ENCODE measurements around the gene ARPP19. TPM values are rescaled to one million over a fixed set of nuclear protein-coding genes. Genes with fewer than 3 reads are reported as not detected.

ARPP19 gene
- polyA plus RNA-seq, 3 donors: 26.2 to 48.3 (median 44.4) TPM

DNA sequence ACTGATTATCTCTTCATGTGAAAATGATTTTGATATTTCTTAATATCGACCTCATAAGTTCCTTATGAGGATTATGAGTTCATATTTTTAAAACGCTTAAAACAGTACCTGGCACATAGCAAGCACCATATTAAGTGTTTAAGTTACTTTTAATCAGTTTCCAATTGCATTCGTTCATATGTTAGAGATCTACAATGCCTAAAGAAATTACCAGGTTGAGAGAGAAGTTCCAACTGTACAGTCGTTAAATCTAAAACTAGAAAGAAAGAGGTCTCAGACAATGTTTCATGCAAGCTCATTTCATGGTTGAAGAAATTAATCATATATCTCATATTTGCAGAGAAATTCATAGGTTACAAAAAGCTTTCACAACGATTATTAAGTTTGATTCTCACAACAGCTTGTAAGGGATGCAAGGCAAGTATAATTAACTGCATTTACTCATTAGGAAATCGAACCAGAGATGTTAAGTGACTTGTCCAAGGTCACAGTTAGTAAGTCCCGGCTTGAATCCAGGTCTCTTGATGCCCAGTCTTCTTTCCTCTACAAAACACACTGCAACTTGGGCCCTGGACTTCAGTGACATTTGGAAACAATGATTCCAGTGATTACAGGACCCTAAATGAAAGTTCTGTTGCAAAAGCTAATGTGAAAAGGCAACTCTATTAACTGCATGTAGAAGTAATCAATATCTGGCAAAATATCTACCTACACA, 41.5 kb downstream of the ARPP19 start:
- no peak for DNase-seq
- Histone ChIP-seq H4K20me1 (ENCODE audit: insufficient read depth, low read length) (peaks cover 51% of the 10 kb centered on the region), H3K79me2 (ENCODE audit: insufficient read depth, low read length) (peaks cover 63% of the 10 kb centered on the region), H3K9ac (ENCODE audit: insufficient read depth, low read length, poor library complexity, severe bottlenecking) (no peak overlapping the region), H3K27ac (ENCODE audit: low read depth in 1 of 2, low read length in 2 of 2) (peak overlapping the region in 1 of 2 donors; percentile 86), H3K4me2 (replicated peaks; ENCODE audit: extremely low read depth, low read length, poor library complexity, severe bottlenecking) (peak overlapping the region; percentile 95), H3K4me1 (ENCODE audit: control insufficient read depth in 1 of 2, insufficient read depth in 2 of 2, low read length in 2 of 2) (peaks cover 37 to 45% of the 10 kb centered on the region in 2 donors), H3K36me3 (replicated peaks in 1 of 2; ENCODE audit: control insufficient read depth in 1 of 2, insufficient read depth in 2 of 2, low read length in 2 of 2) (no peaks in the 10 kb centered on the region), H3K27me3 (ENCODE audit: control insufficient read depth in 2 of 2, insufficient read depth in 2 of 2, low read length in 2 of 2) (peaks cover 8 to 18% of the 10 kb centered on the region in 2 donors), H2AFZ (ENCODE audit: insufficient read depth, low read depth, low read length, poor library complexity, severe bottlenecking) (peak overlapping the region; percentile 98), H3K9me3 (replicated peaks in 1 of 2; ENCODE audit: control insufficient read depth in 1 of 2, insufficient read depth in 1 of 2, low read length in 2 of 2) (no peaks in the 10 kb centered on the region), H3K4me3 (replicated peaks in 1 of 3; ENCODE audit: low read depth in 2 of 3, low read length in 3 of 3) (peak overlapping the region; percentile 63 to 91 (median 84))
- peaks cover 49% of the 10 kb centered on the region for H3K4me1 Mint-ChIP-seq
- H3K36me3 Mint-ChIP-seq: peaks cover 6 to 7% of the 10 kb centered on the region in 2 donors
- peak overlapping the region; percentile 94 to 96 for H3K4me3 Mint-ChIP-seq
- WGBS (ENCODE audit: insufficient coverage): 80% methylated on average over 2 of the region's 7 CpGs
- no peak for TF ChIP-seq CTCF (IDR thresholded peaks at IDR 0.05)
- intact Hi-C loops (cut with micrococcal nuclease): loop anchor here in 1 of 2 donors (5.0 kb wide), 1 partner anchor 35 kb away; no protein-coding TSS in a partner anchor
- H3K27me3 Mint-ChIP-seq (ENCODE audit: low read depth in 3 of 3): peaks cover 14 to 18% (median 17%) of the 10 kb centered on the region in 3 donors
- H3K9me3 Mint-ChIP-seq: peaks cover 0 to 5% (median 0%) of the 10 kb centered on the region in 7 donors
- H3K27ac Mint-ChIP-seq: peak overlapping the region in 2 of 7 donors; percentile 81 to 92

DNA sequence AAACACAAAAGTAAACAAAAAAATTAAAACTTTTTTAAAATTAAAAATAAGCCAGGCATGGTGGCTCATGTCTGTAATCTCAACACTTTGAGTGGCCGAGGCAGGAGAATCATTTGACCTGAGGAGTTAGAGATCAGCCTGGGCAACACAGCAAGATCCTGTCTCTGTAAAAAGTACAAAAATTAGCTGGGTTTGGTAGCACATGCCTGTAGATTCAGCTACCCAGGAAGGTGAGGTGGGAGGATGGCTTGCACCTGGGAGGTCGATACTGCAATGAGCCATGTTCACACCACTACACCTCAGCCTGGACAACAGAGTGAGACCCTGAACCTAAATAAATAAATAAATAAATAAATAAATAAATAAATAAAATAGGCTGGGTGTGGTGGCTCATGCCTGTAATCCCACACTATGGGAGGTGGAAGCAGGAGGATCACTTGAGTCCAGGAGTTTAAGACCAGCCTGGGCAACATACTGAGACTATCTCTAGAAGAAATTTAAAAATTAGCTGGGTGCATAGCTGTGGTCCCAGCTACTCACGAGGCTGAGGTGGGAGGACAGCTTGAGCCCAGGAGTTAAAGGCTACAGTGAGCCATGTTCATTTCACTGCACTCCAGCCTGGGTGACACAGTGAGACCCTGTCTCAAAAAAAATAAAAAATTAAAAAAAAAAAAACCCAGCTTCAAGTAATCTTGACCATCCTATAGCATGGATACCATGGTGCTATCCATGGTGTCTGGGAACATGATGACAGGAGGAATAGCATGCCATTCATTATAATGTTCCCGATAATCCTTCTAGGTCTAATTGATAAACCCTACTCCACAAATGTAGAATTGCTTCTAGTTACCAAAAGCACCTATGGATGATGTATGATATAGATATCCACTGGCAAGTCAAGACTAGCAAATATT, 44.4 kb downstream of the ARPP19 start:
- no peak overlapping the region for H3K9ac ChIP-seq (ENCODE audit: insufficient read depth, low read length, poor library complexity, severe bottlenecking)
- H4K20me1 ChIP-seq (ENCODE audit: insufficient read depth, low read length): peaks cover 76% of the 10 kb centered on the region
- no peak overlapping the region for H2AFZ ChIP-seq (ENCODE audit: insufficient read depth, low read depth, low read length, poor library complexity, severe bottlenecking)
- 87% methylated on average over 2 of the region's 4 CpGs for WGBS (ENCODE audit: insufficient coverage)
- Mint-ChIP-seq H3K36me3 (peaks cover 6 to 14% of the 10 kb centered on the region in 2 donors), H3K4me3 (no peak overlapping the region), H3K27ac (peak overlapping the region in 3 of 7 donors; percentile 31 to 63 (median 50)), H3K27me3 (ENCODE audit: low read depth in 3 of 3) (no peaks in the 10 kb centered on the region), H3K4me1 (peaks cover 67% of the 10 kb centered on the region), H3K9me3 (no peaks in the 10 kb centered on the region)
- no peaks in the 10 kb centered on the region for H3K36me3 ChIP-seq (replicated peaks in 1 of 2; ENCODE audit: control insufficient read depth in 1 of 2, insufficient read depth in 2 of 2, low read length in 2 of 2)
- H3K4me2 ChIP-seq (replicated peaks; ENCODE audit: extremely low read depth, low read length, poor library complexity, severe bottlenecking): no peak overlapping the region
- peaks cover 55 to 68% of the 10 kb centered on the region in 2 donors for H3K4me1 ChIP-seq (ENCODE audit: control insufficient read depth in 1 of 2, insufficient read depth in 2 of 2, low read length in 2 of 2)
- no peak for TF ChIP-seq CTCF (IDR thresholded peaks at IDR 0.05)
- no peaks in the 10 kb centered on the region for H3K9me3 ChIP-seq (replicated peaks in 1 of 2; ENCODE audit: control insufficient read depth in 1 of 2, insufficient read depth in 1 of 2, low read length in 2 of 2)
- H3K27ac ChIP-seq (ENCODE audit: low read depth in 1 of 2, low read length in 2 of 2): peak overlapping the region in 1 of 2 donors; percentile 52
- no peaks in the 10 kb centered on the region for H3K27me3 ChIP-seq (ENCODE audit: control insufficient read depth in 2 of 2, insufficient read depth in 2 of 2, low read length in 2 of 2)
- H3K79me2 ChIP-seq (ENCODE audit: insufficient read depth, low read length): peaks cover 92% of the 10 kb centered on the region
- intact Hi-C loops (cut with micrococcal nuclease): loop anchor here in 1 of 2 donors (5.0 kb wide), 1 partner anchor 38 kb away; no protein-coding TSS in a partner anchor
- no peak for DNase-seq
- no peak overlapping the region for H3K4me3 ChIP-seq (replicated peaks in 1 of 3; ENCODE audit: low read depth in 2 of 3, low read length in 3 of 3)

All from CD14-positive monocyte (primary cell).